Measurements from ENCODE around the gene EFHC2. TPM values are rescaled to one million over a fixed set of nuclear protein-coding genes. Genes with fewer than 3 reads are reported as not detected.

The EFHC2 gene, protein sequence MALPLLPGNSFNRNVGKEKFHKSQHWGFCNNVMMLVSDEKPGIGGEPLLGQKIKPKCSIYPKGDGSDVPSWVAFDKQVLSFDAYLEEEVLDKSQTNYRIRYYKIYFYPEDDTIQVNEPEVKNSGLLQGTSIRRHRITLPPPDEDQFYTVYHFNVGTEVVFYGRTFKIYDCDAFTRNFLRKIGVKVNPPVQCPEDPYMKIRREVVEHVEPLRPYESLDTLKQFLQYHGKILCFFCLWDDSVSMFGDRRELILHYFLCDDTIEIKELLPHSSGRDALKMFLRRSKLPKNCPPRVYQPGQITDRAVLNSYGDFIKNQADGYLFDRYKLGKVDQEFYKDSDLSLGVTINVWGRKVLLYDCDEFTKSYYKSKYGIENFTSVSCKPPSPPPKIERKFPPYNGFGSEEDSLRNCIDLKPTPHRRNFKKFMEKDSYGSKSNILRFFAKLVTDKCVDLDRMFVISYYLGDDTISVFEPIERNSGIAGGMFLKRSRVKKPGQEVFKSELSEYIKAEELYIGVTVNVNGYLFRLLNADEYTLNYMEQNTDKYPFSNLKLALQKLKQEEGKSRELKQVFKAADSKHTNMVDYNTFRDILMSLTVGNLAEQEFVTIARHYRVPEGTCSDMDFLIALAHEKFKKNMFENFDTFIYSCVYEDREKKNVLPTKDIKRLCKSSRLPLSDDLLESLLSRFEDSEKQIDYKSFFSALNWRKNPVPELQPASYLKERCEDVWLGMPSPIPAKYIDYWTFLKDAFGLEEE
- 0.27 and 0.32 TPM in 2 replicates for total RNA-seq

GRCh38 chrX:44343412-44344141 is at the start of gene EFHC2:
EFHC2 (minus strand) TSS chrX:44343672; CDS start chrX:44343588, 84 bp downstream.
- intact Hi-C loops (cut with micrococcal nuclease), result loop anchor here (2.0 to 5.0 kb wide), 3 partner anchors 96 to 529 kb away; partner anchors contain the start of genes FUNDC1 and KDM6A

GRCh38 chrX:44392767-44393166 is 49.3 kb upstream of the EFHC2 start:
- intact Hi-C loops (cut with micrococcal nuclease), result no loop called here

- intact Hi-C loops (cut with micrococcal nuclease), result no loop called here
Measured at GRCh38 chrX:44384688-44385338, 41.3 kb upstream of the EFHC2 start.

- intact Hi-C loops (cut with micrococcal nuclease), result no loop called here
Measured at GRCh38 chrX:44382871-44383270, 39.4 kb upstream of the EFHC2 start.

GRCh38 chrX:44352758-44353157 is 9.3 kb upstream of the EFHC2 start:
- intact Hi-C loops (cut with micrococcal nuclease), result no loop called here

DNA sequence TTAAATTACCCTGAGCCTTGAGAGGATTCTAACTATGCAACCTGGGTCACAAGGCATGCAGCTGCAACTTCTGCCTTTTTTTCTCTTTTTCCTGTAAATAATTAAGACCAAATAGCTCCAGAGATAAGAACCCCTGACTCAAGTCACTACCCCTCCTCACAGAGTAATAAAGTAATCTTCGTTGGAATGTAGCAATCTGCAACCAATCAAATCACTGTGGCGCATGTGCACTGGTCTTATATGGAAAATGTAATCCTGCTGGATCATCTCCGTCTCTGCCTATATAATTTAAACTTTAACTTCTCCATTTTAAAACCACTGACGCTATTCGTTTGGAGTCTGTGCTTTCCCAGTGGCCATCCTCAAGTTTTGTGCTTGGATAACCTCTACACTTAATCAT is 6.1 kb upstream of the EFHC2 start:
- intact Hi-C loops (cut with micrococcal nuclease), result no loop called here

DNA sequence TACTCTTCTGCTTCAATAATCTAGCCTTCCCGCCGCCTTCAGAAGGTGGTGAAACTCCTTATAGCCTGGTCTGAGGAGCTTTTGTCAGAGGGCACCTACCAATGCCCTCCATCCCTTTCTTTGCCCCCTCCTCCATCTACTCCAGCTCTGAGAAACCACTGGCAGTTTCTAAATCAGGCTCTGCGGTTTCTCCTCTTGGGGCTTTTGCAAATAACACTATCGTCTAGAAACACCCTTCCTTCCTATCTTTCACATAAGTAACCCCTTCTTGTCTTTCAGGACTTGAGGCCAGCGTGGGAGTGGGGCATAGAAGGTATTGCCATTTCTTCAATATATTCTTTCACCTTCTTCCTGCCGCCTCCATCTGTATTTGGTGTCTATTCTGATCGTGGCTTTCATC is 1.2 kb upstream of the EFHC2 start:
- intact Hi-C loops (cut with micrococcal nuclease), result loop anchor here (2.0 to 5.0 kb wide), 3 partner anchors 97 to 528 kb away; partner anchors contain the start of genes FUNDC1 and KDM6A

DNA sequence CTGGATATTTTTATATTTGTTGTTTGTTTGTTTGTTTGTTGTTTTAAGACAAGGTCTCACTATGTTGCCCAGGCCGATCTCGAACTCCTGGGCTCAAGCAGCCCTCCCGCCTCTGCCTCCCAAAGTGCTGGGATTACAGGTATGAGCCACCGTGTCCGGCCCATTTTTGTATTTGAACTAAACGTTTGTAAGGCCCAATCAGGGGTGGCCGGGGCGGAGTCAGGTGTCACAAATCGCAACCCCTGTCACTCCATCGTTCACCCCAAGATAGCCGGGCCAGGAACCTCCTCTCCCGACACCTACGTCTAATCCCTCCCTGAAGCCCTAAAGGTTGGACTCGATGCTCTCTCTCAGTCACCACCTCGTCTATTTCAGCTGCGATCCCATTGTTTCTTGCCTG is 722 bp upstream of the EFHC2 start:
- intact Hi-C loops (cut with micrococcal nuclease), result loop anchor here (2.0 to 5.0 kb wide), 3 partner anchors 97 to 529 kb away; partner anchors contain the start of genes FUNDC1 and KDM6A

DNA sequence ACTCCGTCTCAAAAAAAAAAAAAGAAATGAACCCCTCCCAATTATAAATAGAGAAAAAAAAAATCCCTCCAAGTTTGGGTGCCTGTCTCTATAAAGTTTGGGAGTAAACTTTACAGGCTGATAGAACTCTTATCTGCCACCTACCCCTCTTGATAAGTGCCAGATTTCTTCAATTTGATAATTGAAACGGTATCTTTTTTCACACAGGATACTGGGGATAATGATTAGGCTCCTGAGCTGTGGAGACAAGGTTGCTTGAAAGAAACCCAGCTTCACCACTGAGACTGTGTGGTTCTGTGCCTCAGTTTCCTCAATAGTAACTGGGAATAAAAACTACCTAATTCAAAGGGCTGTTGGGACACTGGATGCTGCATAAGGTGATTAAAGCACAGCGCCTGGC is 606 bp downstream of the EFHC2 start:
- intact Hi-C loops (cut with micrococcal nuclease), result loop anchor here (5.0 kb wide), 2 partner anchors 96 to 199 kb away; partner anchors contain the start of gene FUNDC1

DNA sequence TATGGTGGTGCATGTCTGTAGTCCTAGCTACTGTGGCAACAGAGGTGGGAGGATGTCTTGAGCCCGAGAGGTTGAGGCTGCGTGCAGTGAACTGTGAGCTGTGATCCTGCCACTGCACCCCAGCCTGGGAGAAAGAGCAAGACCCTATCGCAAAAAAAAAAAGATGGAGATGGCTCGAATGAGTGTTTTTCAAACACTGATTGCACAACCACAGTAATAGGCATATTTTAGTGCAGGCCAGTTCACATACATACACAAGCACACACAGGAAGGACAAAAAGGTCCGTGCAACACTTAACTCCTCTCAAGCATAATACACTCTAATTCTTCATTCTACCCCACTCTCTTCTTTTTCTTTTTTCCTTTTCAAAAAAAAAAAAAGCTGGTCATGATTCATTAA is 5.1 kb downstream of the EFHC2 start:
- intact Hi-C loops (cut with micrococcal nuclease), result no loop called here

GRCh38 chrX:44332437-44332836 is 11.0 kb downstream of the EFHC2 start:
- intact Hi-C loops (cut with micrococcal nuclease), result no loop called here

DNA sequence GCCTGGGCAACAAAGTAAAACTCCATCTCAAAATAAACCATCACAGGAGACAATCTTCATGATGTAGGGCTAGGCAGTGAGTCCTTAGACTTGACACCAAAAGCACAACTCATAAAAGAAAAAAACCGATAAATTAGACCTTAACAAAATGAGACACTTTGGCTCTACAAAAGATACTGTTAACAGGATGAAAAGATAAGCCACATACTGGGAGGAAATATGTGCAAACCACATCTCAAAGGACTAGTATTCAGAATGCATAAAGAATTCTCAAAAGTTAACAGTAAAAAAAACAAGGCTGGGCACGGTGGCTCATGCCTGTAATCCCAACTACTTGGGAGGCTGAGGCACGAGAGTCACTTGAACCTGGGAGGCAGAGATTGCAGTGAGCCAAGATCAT is 13.2 kb downstream of the EFHC2 start:
- intact Hi-C loops (cut with micrococcal nuclease), result no loop called here

- intact Hi-C loops (cut with micrococcal nuclease), result no loop called here
Measured at GRCh38 chrX:44319550-44319949, 23.9 kb downstream of the EFHC2 start.

DNA sequence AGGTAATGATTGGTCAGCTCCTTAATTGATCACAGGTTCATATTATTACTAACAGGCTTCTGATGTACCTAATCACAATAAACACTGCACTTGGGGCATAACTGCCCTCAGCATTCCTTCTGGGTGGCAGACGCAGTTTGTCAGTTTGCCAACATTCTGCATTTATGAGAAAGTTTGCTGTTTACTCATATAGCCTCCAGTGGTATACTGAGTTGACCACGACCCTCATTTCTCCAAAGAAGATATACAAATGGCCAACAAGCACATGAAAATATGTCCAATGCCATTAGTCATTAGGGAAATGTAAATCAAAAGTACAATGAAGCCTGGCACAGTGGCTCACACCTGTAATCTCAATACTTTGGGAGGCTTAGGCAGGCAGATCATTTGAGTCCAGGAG is 26.3 kb downstream of the EFHC2 start:
- intact Hi-C loops (cut with micrococcal nuclease), result no loop called here

DNA sequence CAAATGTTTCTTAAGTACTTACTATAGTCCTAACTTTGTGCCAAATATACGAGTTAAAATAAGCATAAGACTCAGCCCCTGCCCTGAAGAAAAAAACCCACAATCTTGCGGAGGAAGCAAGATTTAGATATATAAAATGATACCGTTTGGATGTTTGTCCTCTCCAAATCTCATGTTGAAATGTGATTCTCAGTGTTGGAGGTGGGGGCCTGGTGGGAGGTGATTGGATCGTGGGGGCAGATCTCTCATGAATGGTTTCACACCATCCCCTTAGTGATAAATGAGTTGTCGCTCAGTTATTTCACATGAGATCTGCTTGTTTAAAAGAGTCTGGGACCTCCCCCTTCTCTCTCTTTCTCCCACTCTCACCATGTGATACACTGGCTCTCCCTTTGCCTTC is 28.7 kb downstream of the EFHC2 start:
- intact Hi-C loops (cut with micrococcal nuclease), result no loop called here

DNA sequence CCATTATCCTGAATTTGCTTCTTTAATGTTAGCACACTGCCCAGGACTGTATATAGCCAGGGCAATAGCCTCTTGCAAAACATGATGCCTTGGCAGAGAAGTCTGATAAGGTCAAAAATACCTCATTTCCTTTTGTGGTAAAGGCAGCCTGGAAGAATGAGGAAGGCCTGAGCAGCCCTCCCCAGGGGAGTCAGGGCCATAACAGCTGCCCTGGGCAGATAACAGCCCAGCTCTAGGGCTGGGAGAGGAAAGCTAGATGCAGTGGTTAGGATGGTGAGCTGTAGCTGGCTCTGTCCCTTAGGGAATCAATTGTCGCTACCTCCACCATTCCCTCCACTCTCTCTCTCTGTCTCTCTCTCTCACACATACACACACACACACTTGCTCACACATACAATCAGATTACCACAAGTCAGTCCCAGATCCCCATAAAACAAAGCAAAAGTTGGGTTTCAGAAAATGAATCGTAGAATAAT is 29.2 kb downstream of the EFHC2 start:
- intact Hi-C loops (cut with micrococcal nuclease), result no loop called here

GRCh38 chrX:44312421-44312820 is 31.1 kb downstream of the EFHC2 start:
- intact Hi-C loops (cut with micrococcal nuclease), result no loop called here

- intact Hi-C loops (cut with micrococcal nuclease), result no loop called here
Measured at GRCh38 chrX:44310227-44310626, 33.2 kb downstream of the EFHC2 start.

DNA sequence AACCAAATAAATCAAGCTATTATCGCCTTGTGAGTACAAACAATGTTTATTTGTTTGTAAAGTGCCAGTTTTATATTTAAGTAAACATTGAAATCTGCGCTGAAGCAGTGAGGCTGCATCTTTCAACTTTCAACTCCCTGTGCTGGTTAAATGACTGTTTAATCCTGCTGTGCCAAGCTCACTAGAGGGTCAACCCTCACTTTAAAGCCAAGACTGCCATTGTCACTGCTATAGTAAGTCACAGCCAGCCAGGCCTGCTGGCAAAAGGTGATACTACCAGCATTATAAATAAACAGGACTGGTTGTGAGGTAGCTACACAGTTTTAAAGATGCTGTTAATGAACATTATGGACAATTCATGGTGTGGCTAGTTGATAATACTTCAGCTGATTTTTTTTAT is 34.6 kb downstream of the EFHC2 start:
- intact Hi-C loops (cut with micrococcal nuclease), result no loop called here

DNA sequence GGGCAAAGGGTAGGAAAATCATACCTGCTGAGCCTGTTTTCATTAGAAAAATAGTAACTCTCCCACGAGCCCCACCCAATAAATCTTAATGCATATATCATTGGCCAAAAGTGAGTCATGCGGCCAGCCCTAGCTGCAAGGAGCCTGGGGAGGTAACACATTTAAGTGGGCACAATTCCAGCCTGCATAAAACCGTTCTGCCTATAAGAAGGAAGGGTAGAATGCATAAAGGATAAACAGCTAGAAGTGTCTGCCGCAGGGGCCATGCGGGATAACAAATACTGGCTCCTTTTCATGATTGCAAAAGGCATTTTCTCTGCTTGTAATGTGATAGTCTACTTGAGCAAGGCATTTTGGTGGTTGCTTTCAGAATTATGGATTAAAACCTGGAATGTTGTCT is 37.1 kb downstream of the EFHC2 start:
- intact Hi-C loops (cut with micrococcal nuclease), result no loop called here

DNA sequence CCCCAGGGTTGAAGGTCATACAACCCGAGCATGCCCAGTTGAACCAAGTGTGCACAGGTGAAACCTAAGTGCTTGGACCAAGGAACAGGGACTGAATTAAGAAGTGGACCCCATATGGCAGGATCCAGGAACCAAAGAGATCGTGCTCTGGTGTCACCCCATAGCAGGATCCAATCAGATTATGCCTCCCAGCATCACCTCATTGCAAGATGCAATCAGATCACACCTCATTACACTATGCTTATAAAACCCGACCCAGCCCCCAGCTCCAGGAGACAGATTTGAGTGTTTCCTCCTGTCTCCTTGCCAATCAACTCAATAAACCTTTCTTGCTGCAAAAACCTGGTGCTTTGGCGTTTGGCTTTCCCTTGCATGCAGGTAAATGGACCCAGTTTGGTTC is 37.6 kb downstream of the EFHC2 start:
- intact Hi-C loops (cut with micrococcal nuclease), result no loop called here

All from T-helper 2 cell treated with Interferon-gamma antibody and Interleukin-4, amounts not matched to agents 100 ng/mL and 5 ng/mL, for 36 hours (primary cell).